ENCODE data around the gene SLC6A3.

DNA sequence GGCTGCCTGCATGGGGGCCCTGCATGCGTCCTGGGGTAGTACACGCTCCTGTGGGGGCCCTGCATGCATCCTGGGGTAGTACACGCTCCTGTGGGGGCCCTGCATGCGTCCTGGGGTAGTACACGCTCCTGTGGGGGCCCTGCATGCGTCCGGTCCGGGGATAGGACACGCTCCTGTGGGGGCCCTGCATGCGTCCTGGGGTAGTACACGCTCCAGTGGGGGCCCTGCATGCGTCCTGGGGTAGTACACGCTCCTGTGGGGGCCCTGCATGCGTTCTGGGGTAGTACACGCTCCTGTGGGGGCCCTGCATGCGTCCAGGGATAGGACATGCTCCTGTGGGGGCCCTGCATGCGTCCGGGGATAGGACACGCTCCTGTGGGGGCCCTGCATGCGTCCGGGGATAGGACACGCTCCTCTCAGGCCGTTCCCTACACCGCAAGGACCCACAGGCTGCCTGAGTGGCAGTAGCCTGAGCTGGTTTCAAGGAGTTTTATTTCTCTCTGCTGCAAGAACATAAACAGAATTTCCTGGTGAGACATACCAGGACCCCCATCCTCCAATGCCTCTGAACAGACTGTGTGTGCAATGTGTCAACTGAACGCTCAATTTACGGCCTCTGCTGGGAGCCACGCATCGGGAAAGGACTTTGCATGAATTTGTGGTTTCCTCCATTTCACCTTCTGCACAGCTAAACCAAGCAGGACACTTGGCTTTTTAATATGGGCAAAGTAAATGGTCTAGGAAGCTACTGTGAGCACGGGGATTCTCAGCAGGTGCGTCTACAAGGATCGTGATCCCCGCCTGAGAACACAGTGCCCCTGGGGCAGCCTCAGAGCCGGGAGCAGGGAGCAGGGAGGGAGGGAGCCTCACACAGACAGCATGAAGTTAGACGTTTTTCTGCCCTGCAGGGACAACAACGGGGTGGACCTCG, 51.4 kb downstream of the SLC6A3 start:
- TF ChIP-seq, protein P1, sequence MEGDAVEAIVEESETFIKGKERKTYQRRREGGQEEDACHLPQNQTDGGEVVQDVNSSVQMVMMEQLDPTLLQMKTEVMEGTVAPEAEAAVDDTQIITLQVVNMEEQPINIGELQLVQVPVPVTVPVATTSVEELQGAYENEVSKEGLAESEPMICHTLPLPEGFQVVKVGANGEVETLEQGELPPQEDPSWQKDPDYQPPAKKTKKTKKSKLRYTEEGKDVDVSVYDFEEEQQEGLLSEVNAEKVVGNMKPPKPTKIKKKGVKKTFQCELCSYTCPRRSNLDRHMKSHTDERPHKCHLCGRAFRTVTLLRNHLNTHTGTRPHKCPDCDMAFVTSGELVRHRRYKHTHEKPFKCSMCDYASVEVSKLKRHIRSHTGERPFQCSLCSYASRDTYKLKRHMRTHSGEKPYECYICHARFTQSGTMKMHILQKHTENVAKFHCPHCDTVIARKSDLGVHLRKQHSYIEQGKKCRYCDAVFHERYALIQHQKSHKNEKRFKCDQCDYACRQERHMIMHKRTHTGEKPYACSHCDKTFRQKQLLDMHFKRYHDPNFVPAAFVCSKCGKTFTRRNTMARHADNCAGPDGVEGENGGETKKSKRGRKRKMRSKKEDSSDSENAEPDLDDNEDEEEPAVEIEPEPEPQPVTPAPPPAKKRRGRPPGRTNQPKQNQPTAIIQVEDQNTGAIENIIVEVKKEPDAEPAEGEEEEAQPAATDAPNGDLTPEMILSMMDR (IDR thresholded peaks at IDR 0.05) = no peak
- TF ChIP-seq POLR2A (IDR thresholded peaks at IDR 0.05) = no peak
